ENCODE measurements around the gene RABL6.
A peak's percentile ranks its signal among the peaks of the same experiment; 100 is the strongest.

RABL6 gene

DNA sequence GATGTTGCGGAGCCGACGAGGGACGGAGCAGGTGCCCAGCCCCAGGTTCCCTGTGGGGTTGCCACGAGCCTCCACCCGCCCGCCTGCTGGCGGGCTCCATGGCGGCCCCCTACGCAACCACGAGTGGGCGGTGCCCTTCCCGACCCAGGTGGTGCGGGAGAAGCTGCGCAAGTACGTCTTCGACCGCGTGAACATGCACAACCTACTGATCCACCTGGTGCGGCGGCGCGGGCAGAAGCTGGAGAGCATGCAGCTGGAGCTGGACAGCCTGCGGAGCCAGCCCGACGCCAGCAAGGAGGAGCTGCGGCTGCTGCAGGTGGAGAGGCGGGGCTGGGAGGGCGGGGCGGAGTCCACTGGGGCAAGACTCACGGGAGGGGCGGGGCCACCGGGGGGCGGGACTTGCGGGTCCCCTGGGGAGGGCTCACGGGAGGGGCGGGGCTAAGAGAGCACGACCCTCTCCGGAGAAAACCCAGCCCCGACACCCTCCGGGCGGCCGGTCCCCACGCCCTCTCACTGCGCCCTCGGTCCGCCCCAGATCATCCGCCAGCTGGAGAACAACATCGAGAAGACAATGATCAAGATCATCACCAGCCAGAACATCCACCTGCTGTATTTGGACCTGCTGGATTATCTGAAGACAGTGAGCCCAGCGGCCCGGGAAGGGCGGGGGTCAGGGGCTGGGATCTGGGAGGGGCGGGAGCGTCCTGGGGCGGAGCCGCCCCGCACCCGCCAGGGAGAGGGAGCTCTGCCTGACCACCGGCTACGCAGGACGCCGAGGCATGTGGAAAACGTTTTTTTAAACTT, 7.7 kb upstream of the RABL6 start (continued):
- TF ChIP-seq ZNF660 (tag by site-specific recombination; IDR thresholded peaks at IDR 0.05) (no peak), KLF16 (tag by site-specific recombination; IDR thresholded peaks at IDR 0.05) (0 out of 2 replicates have a peak, but pooled peaks have one; percentile 44), ZFP69B (tag by site-specific recombination; IDR thresholded peaks at IDR 0.05) (no peak), ZNF76 (tag by site-specific recombination; IDR thresholded peaks at IDR 0.05; ENCODE audit: borderline replicate concordance, low read depth) (peak; percentile 65), KLF1 (tag by site-specific recombination; IDR thresholded peaks at IDR 0.05) (peak; percentile 93), ZBTB7A (tag by site-specific recombination; IDR thresholded peaks at IDR 0.05; ENCODE audit: low read depth) (0 out of 2 replicates have a peak, but pooled peaks have one; percentile 11), ZFHX2 (tag by site-specific recombination; conservative IDR thresholded peaks at IDR 0.05) (peak; percentile 83), ZBTB21 (tag by site-specific recombination; IDR thresholded peaks at IDR 0.05) (no peak), SP3 (tag by site-specific recombination; IDR thresholded peaks at IDR 0.05) (peak; percentile 84), ZNF626 (tag by site-specific recombination; IDR thresholded peaks at IDR 0.05) (no peak), ZEB2 (tag by site-specific recombination; IDR thresholded peaks at IDR 0.05) (peak; percentile 75), ZNF335 (tag by site-specific recombination; conservative IDR thresholded peaks at IDR 0.05) (peak; percentile 31), ZNF10 (tag by site-specific recombination; IDR thresholded peaks at IDR 0.05) (no peak), GLIS1 (tag by site-specific recombination; IDR thresholded peaks at IDR 0.05) (peak; percentile 46), EGR2 (tag by site-specific recombination; IDR thresholded peaks at IDR 0.05; ENCODE audit: low read depth) (peak; percentile 77), ZXDB (tag by site-specific recombination; IDR thresholded peaks at IDR 0.05) (0 out of 2 replicates have a peak, but pooled peaks have one; percentile 36), GLI4 (tag by site-specific recombination; IDR thresholded peaks at IDR 0.05) (no peak)
- TF ChIP-seq, protein P1, sequence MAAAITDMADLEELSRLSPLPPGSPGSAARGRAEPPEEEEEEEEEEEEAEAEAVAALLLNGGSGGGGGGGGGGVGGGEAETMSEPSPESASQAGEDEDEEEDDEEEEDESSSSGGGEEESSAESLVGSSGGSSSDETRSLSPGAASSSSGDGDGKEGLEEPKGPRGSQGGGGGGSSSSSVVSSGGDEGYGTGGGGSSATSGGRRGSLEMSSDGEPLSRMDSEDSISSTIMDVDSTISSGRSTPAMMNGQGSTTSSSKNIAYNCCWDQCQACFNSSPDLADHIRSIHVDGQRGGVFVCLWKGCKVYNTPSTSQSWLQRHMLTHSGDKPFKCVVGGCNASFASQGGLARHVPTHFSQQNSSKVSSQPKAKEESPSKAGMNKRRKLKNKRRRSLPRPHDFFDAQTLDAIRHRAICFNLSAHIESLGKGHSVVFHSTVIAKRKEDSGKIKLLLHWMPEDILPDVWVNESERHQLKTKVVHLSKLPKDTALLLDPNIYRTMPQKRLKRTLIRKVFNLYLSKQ (tag by site-specific recombination; IDR thresholded peaks at IDR 0.05; ENCODE audit: borderline replicate concordance): no peak
- TF ChIP-seq, protein P2, sequence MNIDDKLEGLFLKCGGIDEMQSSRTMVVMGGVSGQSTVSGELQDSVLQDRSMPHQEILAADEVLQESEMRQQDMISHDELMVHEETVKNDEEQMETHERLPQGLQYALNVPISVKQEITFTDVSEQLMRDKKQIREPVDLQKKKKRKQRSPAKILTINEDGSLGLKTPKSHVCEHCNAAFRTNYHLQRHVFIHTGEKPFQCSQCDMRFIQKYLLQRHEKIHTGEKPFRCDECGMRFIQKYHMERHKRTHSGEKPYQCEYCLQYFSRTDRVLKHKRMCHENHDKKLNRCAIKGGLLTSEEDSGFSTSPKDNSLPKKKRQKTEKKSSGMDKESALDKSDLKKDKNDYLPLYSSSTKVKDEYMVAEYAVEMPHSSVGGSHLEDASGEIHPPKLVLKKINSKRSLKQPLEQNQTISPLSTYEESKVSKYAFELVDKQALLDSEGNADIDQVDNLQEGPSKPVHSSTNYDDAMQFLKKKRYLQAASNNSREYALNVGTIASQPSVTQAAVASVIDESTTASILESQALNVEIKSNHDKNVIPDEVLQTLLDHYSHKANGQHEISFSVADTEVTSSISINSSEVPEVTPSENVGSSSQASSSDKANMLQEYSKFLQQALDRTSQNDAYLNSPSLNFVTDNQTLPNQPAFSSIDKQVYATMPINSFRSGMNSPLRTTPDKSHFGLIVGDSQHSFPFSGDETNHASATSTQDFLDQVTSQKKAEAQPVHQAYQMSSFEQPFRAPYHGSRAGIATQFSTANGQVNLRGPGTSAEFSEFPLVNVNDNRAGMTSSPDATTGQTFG (tag by site-specific recombination; IDR thresholded peaks at IDR 0.05; ENCODE audit: borderline replicate concordance): no peak
- TF ChIP-seq, protein P3, sequence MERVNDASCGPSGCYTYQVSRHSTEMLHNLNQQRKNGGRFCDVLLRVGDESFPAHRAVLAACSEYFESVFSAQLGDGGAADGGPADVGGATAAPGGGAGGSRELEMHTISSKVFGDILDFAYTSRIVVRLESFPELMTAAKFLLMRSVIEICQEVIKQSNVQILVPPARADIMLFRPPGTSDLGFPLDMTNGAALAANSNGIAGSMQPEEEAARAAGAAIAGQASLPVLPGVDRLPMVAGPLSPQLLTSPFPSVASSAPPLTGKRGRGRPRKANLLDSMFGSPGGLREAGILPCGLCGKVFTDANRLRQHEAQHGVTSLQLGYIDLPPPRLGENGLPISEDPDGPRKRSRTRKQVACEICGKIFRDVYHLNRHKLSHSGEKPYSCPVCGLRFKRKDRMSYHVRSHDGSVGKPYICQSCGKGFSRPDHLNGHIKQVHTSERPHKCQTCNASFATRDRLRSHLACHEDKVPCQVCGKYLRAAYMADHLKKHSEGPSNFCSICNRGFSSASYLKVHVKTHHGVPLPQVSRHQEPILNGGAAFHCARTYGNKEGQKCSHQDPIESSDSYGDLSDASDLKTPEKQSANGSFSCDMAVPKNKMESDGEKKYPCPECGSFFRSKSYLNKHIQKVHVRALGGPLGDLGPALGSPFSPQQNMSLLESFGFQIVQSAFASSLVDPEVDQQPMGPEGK (tag by site-specific recombination; IDR thresholded peaks at IDR 0.05): peak; percentile 90
- TF ChIP-seq, protein P4, sequence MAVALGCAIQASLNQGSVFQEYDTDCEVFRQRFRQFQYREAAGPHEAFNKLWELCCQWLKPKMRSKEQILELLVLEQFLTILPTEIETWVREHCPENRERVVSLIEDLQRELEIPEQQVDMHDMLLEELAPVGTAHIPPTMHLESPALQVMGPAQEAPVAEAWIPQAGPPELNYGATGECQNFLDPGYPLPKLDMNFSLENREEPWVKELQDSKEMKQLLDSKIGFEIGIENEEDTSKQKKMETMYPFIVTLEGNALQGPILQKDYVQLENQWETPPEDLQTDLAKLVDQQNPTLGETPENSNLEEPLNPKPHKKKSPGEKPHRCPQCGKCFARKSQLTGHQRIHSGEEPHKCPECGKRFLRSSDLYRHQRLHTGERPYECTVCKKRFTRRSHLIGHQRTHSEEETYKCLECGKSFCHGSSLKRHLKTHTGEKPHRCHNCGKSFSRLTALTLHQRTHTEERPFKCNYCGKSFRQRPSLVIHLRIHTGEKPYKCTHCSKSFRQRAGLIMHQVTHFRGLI (tag by site-specific recombination; IDR thresholded peaks at IDR 0.05): peak; percentile 40; the same call in 1 of the 2 replicates
- TF ChIP-seq, protein P5, sequence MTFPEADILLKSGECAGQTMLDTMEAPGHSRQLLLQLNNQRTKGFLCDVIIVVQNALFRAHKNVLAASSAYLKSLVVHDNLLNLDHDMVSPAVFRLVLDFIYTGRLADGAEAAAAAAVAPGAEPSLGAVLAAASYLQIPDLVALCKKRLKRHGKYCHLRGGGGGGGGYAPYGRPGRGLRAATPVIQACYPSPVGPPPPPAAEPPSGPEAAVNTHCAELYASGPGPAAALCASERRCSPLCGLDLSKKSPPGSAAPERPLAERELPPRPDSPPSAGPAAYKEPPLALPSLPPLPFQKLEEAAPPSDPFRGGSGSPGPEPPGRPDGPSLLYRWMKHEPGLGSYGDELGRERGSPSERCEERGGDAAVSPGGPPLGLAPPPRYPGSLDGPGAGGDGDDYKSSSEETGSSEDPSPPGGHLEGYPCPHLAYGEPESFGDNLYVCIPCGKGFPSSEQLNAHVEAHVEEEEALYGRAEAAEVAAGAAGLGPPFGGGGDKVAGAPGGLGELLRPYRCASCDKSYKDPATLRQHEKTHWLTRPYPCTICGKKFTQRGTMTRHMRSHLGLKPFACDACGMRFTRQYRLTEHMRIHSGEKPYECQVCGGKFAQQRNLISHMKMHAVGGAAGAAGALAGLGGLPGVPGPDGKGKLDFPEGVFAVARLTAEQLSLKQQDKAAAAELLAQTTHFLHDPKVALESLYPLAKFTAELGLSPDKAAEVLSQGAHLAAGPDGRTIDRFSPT (tag by site-specific recombination; IDR thresholded peaks at IDR 0.05): 0 out of 2 replicates have a peak, but pooled peaks have one; percentile 24
- TF ChIP-seq, protein P6, sequence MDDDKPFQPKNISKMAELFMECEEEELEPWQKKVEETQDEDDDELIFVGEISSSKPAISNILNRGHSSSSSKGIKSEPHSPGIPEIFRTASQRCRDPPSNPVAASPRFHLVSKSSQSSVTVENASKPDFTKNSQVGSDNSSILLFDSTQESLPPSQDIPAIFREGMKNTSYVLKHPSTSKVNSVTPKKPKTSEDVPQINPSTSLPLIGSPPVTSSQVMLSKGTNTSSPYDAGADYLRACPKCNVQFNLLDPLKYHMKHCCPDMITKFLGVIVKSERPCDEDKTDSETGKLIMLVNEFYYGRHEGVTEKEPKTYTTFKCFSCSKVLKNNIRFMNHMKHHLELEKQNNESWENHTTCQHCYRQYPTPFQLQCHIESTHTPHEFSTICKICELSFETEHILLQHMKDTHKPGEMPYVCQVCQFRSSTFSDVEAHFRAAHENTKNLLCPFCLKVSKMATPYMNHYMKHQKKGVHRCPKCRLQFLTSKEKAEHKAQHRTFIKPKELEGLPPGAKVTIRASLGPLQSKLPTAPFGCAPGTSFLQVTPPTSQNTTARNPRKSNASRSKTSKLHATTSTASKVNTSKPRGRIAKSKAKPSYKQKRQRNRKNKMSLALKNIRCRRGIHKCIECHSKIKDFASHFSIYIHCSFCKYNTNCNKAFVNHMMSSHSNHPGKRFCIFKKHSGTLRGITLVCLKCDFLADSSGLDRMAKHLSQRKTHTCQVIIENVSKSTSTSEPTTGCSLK (tag by site-specific recombination; IDR thresholded peaks at IDR 0.05): no peak
- TF ChIP-seq, protein P7, sequence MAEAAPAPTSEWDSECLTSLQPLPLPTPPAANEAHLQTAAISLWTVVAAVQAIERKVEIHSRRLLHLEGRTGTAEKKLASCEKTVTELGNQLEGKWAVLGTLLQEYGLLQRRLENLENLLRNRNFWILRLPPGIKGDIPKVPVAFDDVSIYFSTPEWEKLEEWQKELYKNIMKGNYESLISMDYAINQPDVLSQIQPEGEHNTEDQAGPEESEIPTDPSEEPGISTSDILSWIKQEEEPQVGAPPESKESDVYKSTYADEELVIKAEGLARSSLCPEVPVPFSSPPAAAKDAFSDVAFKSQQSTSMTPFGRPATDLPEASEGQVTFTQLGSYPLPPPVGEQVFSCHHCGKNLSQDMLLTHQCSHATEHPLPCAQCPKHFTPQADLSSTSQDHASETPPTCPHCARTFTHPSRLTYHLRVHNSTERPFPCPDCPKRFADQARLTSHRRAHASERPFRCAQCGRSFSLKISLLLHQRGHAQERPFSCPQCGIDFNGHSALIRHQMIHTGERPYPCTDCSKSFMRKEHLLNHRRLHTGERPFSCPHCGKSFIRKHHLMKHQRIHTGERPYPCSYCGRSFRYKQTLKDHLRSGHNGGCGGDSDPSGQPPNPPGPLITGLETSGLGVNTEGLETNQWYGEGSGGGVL (tag by site-specific recombination; IDR thresholded peaks at IDR 0.05): 0 out of 2 replicates have a peak, but pooled peaks have one; percentile 9
